Stimulated activated CD8-positive, alpha-beta memory T cell treated with anti-CD3 and anti-CD28 coated beads, Interleukin-12 subunit alpha, Interleukin-12 subunit beta, amount 100 ng/mL, for 24 hours (primary cell): ENCODE data around the gene CHST11.
"Not testable (repeated sequence)": the region's sequence is repeated elsewhere in the genome, so short reads cannot be mapped to it uniquely, and the experiment has no call there.

Experiments
- DNase-seq: peaks from one replicate; pipeline ENCODE4 v3.0.0-alpha.2; 2020; ENCODE audit errors: extremely low read depth

CHST11 gene

DNA sequence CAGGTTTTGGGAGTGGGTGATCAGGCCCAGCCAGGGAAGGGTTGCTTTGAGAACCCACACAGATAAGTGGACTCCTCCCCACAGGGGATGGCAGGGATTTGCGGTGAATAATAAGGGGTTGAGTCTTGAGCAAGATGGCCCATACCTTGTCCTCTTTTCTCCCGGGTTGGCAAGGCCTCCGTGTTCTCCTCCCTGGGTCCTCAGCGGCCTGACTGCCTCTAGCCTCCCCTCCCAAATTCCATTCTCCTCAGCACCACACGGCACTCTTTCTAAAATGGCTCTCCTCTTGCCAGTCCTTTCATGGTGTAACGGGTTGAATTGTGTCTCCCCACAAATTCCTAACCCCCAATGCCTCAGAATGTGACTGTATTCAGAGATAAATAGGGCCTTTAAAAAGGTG is 70.0 kb downstream of the CHST11 start:
- DNase-seq, result no peak

DNA sequence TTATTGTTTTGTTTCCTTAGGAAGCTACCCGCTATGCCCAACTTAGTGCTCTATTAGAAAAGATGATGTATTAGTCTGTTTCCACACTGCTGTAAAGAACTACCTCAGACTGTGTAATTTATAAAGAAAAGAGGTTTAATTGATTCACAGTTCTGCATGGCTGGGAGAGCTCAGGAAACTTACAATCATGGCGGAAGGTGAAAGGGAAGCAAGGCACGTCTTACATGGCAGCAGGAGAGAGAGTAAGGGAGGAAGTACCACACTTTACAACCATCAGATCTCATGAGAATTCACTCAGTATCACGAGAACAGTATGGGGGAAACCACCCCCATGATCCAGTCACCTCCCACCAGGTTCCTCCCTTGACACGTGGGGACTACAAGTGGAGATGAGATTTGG is 70.9 kb downstream of the CHST11 start:
- not testable (repeated sequence) for DNase-seq

GRCh38 chr12:104529130-104529874 is 72.6 kb downstream of the CHST11 start:
- no peak for DNase-seq

- DNase-seq, result no peak
Measured at GRCh38 chr12:104532636-104533035, 75.9 kb downstream of the CHST11 start.

DNA sequence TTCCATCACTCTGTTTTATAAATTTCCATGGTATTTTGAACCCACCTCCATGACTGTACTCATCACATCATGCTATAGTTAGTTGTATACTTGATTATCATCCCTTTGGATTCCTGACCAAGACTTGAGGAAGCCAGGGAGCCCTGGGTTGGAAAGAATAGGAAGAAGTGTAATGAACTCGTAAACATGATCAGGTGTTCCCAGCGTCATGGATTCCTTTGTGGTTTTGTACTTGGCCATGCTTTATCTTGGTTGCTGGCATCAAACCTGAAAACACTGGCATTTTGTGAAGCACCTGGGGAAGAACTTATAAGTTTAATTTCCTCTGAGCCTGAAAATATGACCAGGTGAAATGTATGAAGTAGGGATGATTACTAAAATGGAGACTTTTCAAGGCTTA is 76.4 kb downstream of the CHST11 start:
- DNase-seq, result no peak

DNA sequence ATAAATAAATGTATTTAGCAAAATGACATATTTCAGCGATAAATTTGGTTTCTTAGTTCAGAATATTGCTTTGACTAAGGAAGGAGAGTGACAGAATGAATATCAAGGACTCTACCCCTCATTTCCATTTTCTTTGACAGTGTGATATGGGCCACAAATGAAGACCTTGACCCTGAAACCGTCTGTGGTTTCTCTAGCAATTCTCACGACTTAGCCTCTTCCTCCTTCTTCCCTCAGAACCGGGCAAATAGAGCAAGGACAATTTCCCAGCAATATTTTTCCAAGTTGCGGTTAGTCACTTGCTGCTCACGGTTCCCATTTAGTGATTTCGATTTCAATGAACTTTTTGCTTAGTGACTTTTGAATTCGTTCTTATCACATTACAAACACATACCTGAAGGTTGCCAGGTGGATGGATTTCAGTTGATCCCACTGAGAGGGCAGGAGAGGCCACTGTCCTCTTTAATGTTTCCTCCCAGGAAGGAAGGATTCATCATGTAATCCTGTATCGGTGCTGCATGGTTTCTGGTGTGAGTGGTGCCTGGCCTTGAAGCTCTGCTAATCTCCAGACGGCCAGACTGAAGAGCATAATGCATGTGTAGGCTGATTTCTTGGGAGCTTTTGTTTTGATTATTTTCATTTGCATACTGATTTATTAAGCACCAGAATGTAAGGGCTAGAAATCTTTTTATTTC is 77.6 kb downstream of the CHST11 start:
- no peak for DNase-seq

- no peak for DNase-seq
Measured at GRCh38 chr12:104534857-104535248, 78.1 kb downstream of the CHST11 start.

DNA sequence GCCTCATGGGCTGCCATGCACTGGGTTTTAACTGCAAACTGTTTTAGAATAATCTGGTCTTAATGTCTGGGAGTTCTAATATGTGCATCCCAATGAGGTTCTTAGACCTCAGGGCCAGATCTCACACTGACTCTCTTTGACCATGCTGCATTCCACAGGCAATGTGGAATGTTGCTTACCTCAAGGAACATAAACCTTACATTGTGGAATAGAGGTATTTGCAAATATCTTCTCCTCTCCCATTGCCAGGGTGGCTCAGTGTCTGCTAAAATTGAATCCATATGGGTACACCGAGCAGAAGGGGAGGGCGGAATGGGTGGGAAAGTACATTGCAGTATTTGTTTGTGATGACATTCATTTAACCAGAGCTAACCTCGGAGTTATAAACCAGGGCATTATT is 78.6 kb downstream of the CHST11 start:
- DNase-seq, result no peak

DNA sequence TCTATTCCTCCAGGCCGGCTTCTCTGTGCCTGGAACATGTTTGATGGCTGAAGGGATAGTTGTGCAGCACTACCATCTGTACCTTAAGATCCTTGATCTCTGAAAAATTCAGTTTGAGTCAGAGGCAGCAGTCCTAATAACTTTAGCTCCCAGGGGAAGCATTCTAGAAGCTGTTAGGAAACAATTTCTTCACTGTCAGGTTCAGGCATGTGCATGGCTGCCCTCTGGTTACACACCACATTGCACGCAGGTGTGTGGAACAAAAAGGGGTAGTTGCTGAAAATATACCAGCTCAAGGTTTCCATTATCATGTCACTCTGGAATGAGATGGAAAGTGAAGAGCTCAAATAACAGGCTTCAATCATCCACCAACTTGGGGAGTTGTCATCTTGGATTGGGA is 80.1 kb downstream of the CHST11 start:
- DNase-seq, result no peak

DNA sequence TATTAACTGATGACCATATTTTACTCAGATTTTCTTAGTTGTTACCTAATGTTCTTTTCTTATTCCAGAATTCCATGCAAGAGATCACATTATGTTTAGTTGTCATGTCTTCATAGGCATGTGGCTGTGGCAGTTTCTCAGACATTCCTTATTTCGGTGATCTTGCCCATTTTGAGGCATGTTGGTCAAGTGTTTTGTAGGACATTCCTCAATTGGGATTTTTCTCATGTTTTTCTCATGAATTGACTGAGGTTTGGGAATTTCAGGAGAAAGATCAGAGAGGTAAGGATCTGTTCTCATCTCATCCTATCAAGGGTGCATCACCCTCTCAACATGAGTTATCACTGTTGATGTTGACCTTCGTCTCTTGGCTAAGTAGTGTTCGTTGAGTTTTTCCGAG is 81.3 kb downstream of the CHST11 start:
- DNase-seq, result no peak

DNA sequence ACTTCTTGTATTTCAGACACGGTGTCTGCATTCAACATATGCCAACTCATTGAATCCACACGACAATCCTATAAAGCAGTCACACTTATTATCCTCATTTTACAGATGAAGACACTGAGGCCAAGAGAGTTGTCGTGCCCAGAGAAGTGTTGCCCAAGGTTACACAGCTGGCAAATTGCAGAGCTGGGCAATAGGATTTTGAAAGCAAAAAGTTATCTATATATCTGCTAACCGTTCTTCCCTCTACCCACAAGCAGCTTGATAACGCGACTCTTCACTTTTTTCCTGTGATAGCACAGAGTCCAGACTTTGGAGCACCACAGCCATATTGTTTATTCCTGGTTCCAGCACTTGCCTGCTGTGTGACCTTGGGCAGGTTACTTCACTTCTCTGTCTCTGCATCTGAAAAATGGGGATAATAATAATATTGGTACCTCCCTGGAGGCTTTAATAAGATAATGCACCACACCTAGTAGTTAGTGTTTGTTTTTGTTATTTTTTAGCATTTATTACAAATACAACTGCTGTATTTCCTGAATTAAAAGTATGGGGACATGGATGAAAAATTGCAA is 82.2 kb downstream of the CHST11 start:
- no peak for DNase-seq

DNA sequence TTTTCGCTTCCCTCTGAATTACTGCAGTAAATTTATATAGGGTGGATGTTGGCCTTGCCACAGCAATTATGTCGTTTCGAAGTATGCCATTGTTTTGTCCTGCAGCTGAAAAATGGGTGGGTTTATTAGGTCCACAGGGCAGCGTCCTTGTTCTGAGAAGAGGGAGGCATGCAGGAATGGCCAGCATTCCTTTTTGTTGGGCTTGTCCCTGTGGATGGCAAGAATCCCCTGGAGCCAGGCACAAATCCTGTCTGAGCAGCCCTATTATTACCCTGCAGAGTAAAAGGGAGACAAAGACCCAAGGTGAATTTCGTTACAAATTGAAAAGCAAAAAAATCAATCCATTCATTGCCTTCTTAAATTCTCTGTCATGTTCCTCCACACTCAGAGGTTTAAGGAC is 88.1 kb downstream of the CHST11 start:
- DNase-seq, result no peak

DNA sequence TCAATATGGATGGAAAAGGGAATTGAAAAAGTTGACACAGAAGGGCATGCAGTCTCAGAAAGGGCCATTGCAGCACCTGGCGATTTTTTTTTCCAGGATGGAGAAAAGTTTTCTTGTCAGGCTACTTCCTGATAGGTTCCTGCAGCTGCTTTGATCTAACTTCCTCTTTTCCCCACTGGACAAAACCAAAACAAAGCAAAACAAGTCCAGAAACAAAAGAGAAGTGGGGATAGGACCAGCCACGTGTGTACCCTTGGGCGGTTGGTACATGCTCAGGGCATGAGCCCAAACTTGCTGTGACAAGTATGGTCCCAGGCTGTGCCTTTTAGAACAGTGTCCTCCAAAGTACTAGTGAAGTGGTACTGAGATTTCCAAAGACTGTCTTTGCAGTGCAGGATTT is 89.8 kb downstream of the CHST11 start:
- no peak for DNase-seq

DNA sequence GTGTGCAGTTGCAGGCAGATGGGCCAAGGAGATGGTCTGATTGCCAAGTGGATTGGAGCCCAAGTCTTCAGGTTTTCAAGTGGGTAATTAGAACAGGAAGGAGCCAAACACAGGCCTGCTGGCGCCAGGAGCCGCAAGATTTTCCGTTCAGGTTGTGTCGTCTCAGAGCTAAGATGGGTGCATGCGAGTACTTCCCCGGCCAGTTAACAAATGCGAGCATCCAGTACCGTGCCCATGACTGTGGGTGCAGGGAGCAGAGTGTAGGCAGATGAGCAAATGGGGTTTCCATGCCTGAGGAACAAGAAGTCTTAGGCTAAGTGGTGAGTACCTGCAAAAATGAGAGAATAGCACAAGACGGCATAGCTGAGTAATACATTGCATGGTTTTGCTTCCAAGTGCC is 90.5 kb downstream of the CHST11 start:
- DNase-seq, result no peak

DNA sequence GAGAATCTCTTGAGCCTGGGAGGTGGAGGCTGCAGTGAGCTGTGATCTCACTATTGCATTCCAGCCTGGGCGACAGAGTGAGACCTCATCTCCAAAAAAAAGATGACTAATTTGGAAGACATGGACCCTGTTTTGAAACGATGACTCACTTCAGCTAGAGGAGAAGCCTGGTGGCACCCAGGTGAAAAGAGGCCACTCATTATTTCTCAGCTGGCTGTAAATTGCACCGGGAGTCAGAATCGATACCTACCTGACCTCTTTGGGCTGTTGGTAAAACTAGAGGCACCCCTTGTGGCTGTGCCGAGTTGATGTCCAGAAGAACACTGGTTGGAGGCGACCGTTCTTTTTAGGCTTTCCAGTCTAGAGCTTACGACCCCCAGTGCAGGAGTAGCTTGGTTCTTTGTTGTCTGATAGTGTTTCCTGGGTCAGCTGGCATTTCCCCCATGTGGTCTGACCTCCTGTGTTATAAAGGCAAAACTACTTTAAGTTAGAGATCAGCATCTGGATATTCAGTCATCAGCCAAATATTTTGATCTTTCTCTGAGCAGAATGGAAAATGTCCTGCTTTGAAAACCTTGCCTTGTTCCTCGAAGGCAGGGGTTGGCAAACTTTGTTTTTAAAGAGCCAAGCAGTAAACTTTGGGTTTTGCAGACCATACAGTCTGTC is 93.2 kb downstream of the CHST11 start:
- DNase-seq, result no peak

- DNase-seq, result no peak
Measured at GRCh38 chr12:104551313-104551931, 94.7 kb downstream of the CHST11 start.

- DNase-seq, result no peak
Measured at GRCh38 chr12:104553421-104553820, 96.7 kb downstream of the CHST11 start.

DNA sequence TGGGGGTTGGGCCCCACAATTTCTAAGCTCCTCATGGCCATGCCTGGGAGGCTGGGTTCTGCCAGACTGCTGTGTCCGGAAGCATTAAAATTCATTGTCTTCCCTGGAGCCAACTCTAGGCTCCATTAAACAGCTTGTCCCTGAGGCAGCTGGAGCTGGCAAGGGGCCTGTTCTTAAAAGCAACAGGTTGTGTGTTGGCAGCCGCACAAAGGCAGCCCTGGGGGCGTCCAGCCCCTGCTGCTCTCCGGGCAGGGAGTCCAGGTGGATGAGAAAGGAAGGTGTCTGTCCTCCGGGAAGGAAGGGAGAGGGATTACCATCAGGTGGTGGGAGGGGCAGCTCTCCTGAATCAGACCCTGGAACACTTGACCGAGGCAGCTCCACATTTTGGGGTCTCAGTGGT is 98.9 kb downstream of the CHST11 start:
- DNase-seq, result no peak

DNA sequence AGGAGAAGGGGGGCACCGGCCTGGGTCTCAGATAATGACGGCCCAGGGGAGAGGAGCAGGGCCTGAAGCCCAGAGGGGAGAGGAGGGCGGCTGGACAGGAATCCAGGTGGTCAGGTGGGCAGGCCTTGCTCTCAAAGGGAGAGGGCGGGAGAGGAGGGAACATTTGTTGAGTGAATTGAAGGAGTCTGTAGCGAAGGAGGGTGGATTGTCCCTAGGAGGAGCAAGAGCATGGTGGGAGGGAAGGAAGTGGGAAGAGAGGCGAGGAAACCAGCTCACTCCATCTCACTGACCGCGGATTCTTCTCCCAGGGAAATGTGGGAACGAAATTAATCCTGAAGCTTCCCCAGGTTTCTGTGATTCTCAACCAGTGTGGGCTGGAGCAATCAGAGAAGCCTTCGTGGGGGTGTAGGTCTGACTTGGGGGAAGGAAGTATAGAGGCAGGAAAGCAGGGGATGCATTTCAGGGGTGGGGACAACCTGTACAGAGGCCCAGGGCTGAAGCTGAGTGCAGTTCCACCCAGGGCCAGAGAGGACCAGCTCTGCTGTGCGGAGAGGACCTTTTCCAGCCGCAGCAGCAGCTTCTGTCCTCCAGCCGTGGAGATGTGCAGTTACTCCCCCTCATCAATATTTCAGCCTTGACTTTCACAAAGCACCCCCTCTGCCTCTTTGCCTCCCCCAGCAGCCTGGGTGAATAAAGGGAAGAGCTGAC is 100.9 kb downstream of the CHST11 start:
- no peak for DNase-seq

DNA sequence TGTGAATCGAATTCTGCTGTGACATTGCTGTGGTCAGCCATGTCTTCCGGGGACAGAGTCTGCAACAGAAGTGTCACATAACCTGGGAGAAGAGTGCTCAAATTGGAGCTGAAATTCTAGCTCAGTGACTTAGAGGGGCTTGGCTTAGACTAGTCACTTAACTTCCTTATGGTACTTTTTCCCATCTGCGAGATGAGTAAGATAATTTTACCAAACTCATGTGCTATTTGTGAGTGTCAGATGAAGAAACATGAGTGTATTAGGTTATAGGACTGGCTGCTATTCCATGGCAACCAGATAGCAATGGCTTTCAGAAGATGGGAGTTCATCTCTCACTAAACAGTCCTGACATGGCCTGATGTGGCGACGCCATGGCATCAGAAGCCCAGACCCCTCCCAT is 104.1 kb downstream of the CHST11 start:
- DNase-seq, result no peak

GRCh38 chr12:104562763-104563162 is 106.0 kb downstream of the CHST11 start:
- DNase-seq, result no peak

DNA sequence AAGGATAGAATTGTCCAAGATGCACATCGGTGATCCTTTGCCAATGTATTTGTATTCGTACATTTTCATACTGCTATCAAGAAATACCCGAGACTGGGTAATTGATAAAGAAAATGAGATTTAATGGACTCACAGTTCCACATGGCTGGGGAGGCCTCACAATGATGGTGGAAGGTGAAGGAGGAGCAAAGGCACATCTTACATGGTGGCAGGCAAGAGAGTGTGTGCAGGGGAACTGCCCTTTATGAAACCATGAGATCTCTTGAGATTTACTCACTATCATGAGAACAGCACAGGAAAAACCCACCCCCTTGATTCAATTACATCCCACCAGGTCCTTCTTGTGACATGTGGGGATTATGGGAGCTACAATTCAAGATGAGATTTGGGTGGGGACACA is 107.9 kb downstream of the CHST11 start:
- not testable (repeated sequence) for DNase-seq
